IMR-90 (cell line): ENCODE data around the gene SLC49A4. TPM values are rescaled to one million over a fixed set of nuclear protein-coding genes. Genes with fewer than 3 reads are reported as not detected.

Source experiments
- ATAC-seq: fragments of 200-7000 bp; cut with Tn5 transposase; 2 replicates; pipeline ENCODE4 v1.9.1; 2020; ENCODE audit warnings: low read depth, mild to moderate bottlenecking, moderate library complexity
- BruUV-seq: library from RNA; stranded (reverse); fragments of 400-500 nt; replicated peaks from 2 replicates; lab custom pipeline; 2021; lab: Mats Ljungman, UMichigan
- CTCF ChIA-PET: fragments of 300-600 bp; formaldehyde crosslinking; extraction: SDS; loops from one replicate; lab custom pipeline; 2021; ENCODE audit warnings: antibody characterized with exemption; lab: Yijun Ruan, JAX
- POLR2A ChIA-PET: fragments of 300-600 bp; sonication (Branson Sonifier 250); formaldehyde crosslinking; loops from one replicate; lab custom pipeline; 2022; ENCODE audit warnings: antibody characterized with exemption; ENCODE audit not compliant: unreplicated experiment; lab: Charles Lee
- DNase-seq: peaks from one replicate; pipeline ENCODE4 v3.0.0; 2013
- H2AFZ ChIP-seq: replicated peaks from 2 replicates; pipeline ENCODE3; 2013; ENCODE audit warnings: low read length, mild to moderate bottlenecking; ENCODE audit not compliant: poor library complexity
- H2AK5ac ChIP-seq: 2 replicates; pipeline ENCODE4 v1.6.1; 2013; ENCODE audit warnings: low read depth, low read length, inconsistent platforms
- H2AK9ac ChIP-seq: replicated peaks from 2 replicates; pipeline ENCODE3; 2013; ENCODE audit warnings: mild to moderate bottlenecking, low read depth, low read length, moderate library complexity; ENCODE audit not compliant: poor library complexity
- H2BK120ac ChIP-seq: 2 replicates; pipeline ENCODE4 v1.6.1; 2013; ENCODE audit warnings: low read depth, low read length, inconsistent platforms
- H2BK15ac ChIP-seq: 3 replicates; pipeline ENCODE4 v1.6.1; 2013; ENCODE audit warnings: low read depth, low read length, inconsistent platforms
- H2BK20ac ChIP-seq: 2 replicates; pipeline ENCODE4 v1.6.1; 2013; ENCODE audit warnings: low read depth, mild to moderate bottlenecking, inconsistent platforms, low read length, moderate library complexity
- H2BK5ac ChIP-seq: 2 replicates; pipeline ENCODE4 v1.6.1; 2013; ENCODE audit warnings: mild to moderate bottlenecking, low read depth, low read length, inconsistent platforms; ENCODE audit not compliant: poor library complexity, severe bottlenecking
- H3K14ac ChIP-seq: replicated peaks from 2 replicates; pipeline ENCODE4 v1.6.1; 2013; ENCODE audit warnings: low read depth, low read length, inconsistent platforms
- H3K18ac ChIP-seq: 2 replicates; pipeline ENCODE4 v1.6.1; 2013; ENCODE audit warnings: low read depth, low read length, control low read depth
- H3K23ac ChIP-seq: 2 replicates; pipeline ENCODE4 v1.6.1; 2013; ENCODE audit warnings: low read depth, low read length, inconsistent platforms
- H3K27ac ChIP-seq: 2 replicates; pipeline ENCODE4 v1.5.1; 2013; ENCODE audit warnings: mild to moderate bottlenecking, control low read depth, low read length; ENCODE audit not compliant: insufficient read depth
- H3K27me3 ChIP-seq: 2 replicates; pipeline ENCODE4 v1.6.1; 2013; ENCODE audit warnings: low read length; ENCODE audit not compliant: control insufficient read depth, insufficient read depth
- H3K36me3 ChIP-seq: 2 replicates; pipeline ENCODE4 v1.6.1; 2013; ENCODE audit warnings: low read length, mixed read lengths; ENCODE audit not compliant: control insufficient read depth, insufficient read depth
- H3K4ac ChIP-seq: 2 replicates; pipeline ENCODE4 v1.6.1; 2013; ENCODE audit warnings: low read depth, low read length, inconsistent platforms
- H3K4me1 ChIP-seq: 2 replicates; pipeline ENCODE4 v1.6.1; 2013; ENCODE audit warnings: low read length, mixed read lengths; ENCODE audit not compliant: control insufficient read depth, insufficient read depth
- H3K4me2 ChIP-seq: 2 replicates; pipeline ENCODE4 v1.6.1; 2013; ENCODE audit warnings: low read depth, mild to moderate bottlenecking, control low read depth, low read length, moderate library complexity
- H3K4me3 ChIP-seq: 2 replicates; pipeline ENCODE4 v1.5.1; 2013; ENCODE audit warnings: low read depth, mild to moderate bottlenecking, control low read depth, low read length, moderate library complexity; ENCODE audit not compliant: insufficient read depth
- H3K56ac ChIP-seq: 2 replicates; pipeline ENCODE4 v1.6.1; 2013; ENCODE audit warnings: low read length, inconsistent platforms; ENCODE audit not compliant: insufficient read depth; ENCODE audit errors: extremely low read depth
- H3K79me1 ChIP-seq, 2 experiments: 2 replicates each; pipeline ENCODE4 v1.6.1; 2013; ENCODE audit warnings: low read length in 2 of 2, inconsistent platforms in 1 of 2, low read depth in 1 of 2
- H3K9ac ChIP-seq: 2 replicates; pipeline ENCODE4 v1.6.1; 2013; ENCODE audit warnings: low read depth, low read length, control low read depth
- H3K9me1 ChIP-seq: 2 replicates; pipeline ENCODE4 v1.6.1; 2013; ENCODE audit warnings: low read length, inconsistent platforms; ENCODE audit not compliant: insufficient read depth
- H3K9me3 ChIP-seq: 2 replicates; pipeline ENCODE4 v1.6.1; 2013; ENCODE audit warnings: low read length; ENCODE audit not compliant: control insufficient read depth, insufficient read depth
- H4K20me1 ChIP-seq: 2 replicates; pipeline ENCODE4 v1.6.1; 2013; ENCODE audit warnings: low read length, inconsistent platforms; ENCODE audit not compliant: insufficient read depth
- H4K5ac ChIP-seq: 2 replicates; pipeline ENCODE4 v1.6.1; 2013; ENCODE audit warnings: mild to moderate bottlenecking, low read depth, low read length, control low read depth
- H4K8ac ChIP-seq, 2 experiments: 2 replicates each; pipeline ENCODE4 v1.6.1; 2013; ENCODE audit warnings: low read depth in 2 of 2, low read length in 2 of 2, control low read depth in 1 of 2, inconsistent platforms in 1 of 2
- H4K91ac ChIP-seq: 2 replicates; pipeline ENCODE4 v1.6.1; 2013; ENCODE audit warnings: low read depth, low read length, inconsistent platforms; ENCODE audit not compliant: insufficient read depth
- POLR2A ChIP-seq: IDR thresholded peaks from 2 replicates; pipeline ENCODE4 v1.6.1; 2012; ENCODE audit warnings: mild to moderate bottlenecking, low read depth, low read length
- SMC3 ChIP-seq: fragments of 150-350 bp; IDR thresholded peaks from 2 replicates; pipeline ENCODE4 v1.6.1; 2016; ENCODE audit warnings: low read depth, mild to moderate bottlenecking, antibody characterized with exemption, low read length, moderate library complexity
- WGBS, 2 experiments: methylation state at CpG; one replicate each; pipeline versions ENCODE4 v1.1.5 to v1.1.7; 2013; ENCODE audit warnings: missing lambda C conversion rate in 2 of 2; ENCODE audit not compliant: insufficient read length in 1 of 2; ENCODE audit errors: extremely low coverage in 2 of 2; 5-methylcytosine and 5-hydroxymethylcytosine counted together
- dilution Hi-C: fragments of 300-500 bp; cut with HindIII; formaldehyde crosslinking; loops from one replicate; pipeline ENCODE4 v1.14.3; 2018; ENCODE audit warnings: low sequenced_read_pairs; ENCODE audit not compliant: unreplicated experiment
- in situ Hi-C: fragments of 300-500 bp; cut with MboI; formaldehyde crosslinking; loops from 3 replicates; pipeline ENCODE4 v1.14.3; 2019; ENCODE audit warnings: low sequenced_read_pairs, inconsistent platforms, mixed read lengths
- intact Hi-C: fragments of 100-400 bp; cut with micrococcal nuclease; formaldehyde crosslinking; loops from 2 replicates; pipeline ENCODE4 v1.10.0; 2022
- polyA plus RNA-seq, 3 experiments: library from polyadenylated mRNA; depleted of rRNA; stranded (reverse); fragments of >200 nt; gene quantifications; 2 replicates each; pipeline ENCODE4 v1.2.3, GENCODE V29; 2012; ENCODE audit warnings: low replicate concordance in 1 of 3
- total RNA-seq: library from RNA; depleted of rRNA; stranded (reverse); fragments of >200 nt; gene quantifications from 2 replicates; pipeline ENCODE4 v1.2.3, GENCODE V29; 2012

Gene SLC49A4
- total and polyA plus RNA-seq, 2 of the 4 experiments (the other 2 are of a cell fraction), result 6.5 to 6.8 TPM

GRCh38 chr3:122913539-122914100, 118.8 kb downstream of the SLC49A4 start:
- Histone ChIP-seq H2AK9ac (no peak overlapping the region), H2BK5ac (no peak overlapping the region), H3K27me3 (peaks cover 65% of the 10 kb centered on the region), H4K91ac (no peak overlapping the region), H3K56ac (no peak overlapping the region), H3K27ac (no peak overlapping the region), H2AK5ac (no peak overlapping the region), H3K9me1 (no peaks in the 10 kb centered on the region), H2BK15ac (no peak overlapping the region), H3K14ac (no peak overlapping the region), H3K23ac (no peak overlapping the region), H3K4ac (no peak overlapping the region), H4K20me1 (no peaks in the 10 kb centered on the region), H3K18ac (no peak overlapping the region), H3K36me3 (no peaks in the 10 kb centered on the region), H4K8ac (no peak overlapping the region), H2BK20ac (no peak overlapping the region), H2AFZ (peak overlapping the region; percentile 21), H3K9ac (no peak overlapping the region), H3K4me2 (no peak overlapping the region), H3K4me3 (no peak overlapping the region), H3K9me3 (no peaks in the 10 kb centered on the region; the same call in 1 of the 2 replicates), H3K79me1 (no peaks in the 10 kb centered on the region), H2BK120ac (no peak overlapping the region), H3K4me1 (no peaks in the 10 kb centered on the region), H4K5ac (no peak overlapping the region)
- intact Hi-C loops (no loop called here), in situ Hi-C loops (no loop called here), dilution Hi-C loops (no loop called here)
- ChIA-PET CTCF (no interaction called here), POLR2A (no interaction called here)
- 73% methylated on average over 27 of the region's 33 CpGs; no CpG with 5 or more reads in 1 of the 2 experiments for WGBS, 2 experiments
- BruUV-seq, result no TSS peak
- TF ChIP-seq POLR2A, result no peak
- TF ChIP-seq SMC3, result no peak
- DNase-seq (no peak), ATAC-seq (no peak)
